ENCODE measurements around the gene EFCAB11. TPM values are rescaled to one million over a fixed set of nuclear protein-coding genes. Genes with fewer than 3 reads are reported as not detected.

The EFCAB11 gene
- total and polyA plus RNA-seq, 7 donors: 7.2 to 9.0 (median 8.7) TPM

- H3K4me1 ChIP-seq: peaks cover 0 to 27% (median 20%) of the 10 kb centered on the region in 4 donors
- H3K27me3 ChIP-seq: no peaks in the 10 kb centered on the region
- peak; percentile 50 to 53 for TF ChIP-seq POLR2A (IDR thresholded peaks at IDR 0.05)
- TF ChIP-seq POLR2AphosphoS5 (IDR thresholded peaks at IDR 0.05): peak; percentile 74 to 94 (median 86)
- TF ChIP-seq CTCF (IDR thresholded peaks at IDR 0.05): no peak
- peak in 1 of 4 donors; percentile 58 for TF ChIP-seq EP300 (IDR thresholded peaks at IDR 0.05)
- WGBS, 2 donors: 0% methylated on average over 84 of the region's 84 CpGs
- H3K9me3 ChIP-seq: no peaks in the 10 kb centered on the region
- intact Hi-C loops (cut with DNase I): loop anchor here (10.0 kb wide), 1 partner anchor 1391 kb away; the partner anchor contains the start of gene ZC3H14
- peak within 1 kb of the TSS; percentile 67 to 94 (median 76) for H3K4me3 ChIP-seq
- peak within 1 kb of the TSS; percentile 87 to 98 (median 92) for H3K27ac ChIP-seq
- peak; percentile 97 for DNase-seq
- no peaks in the 10 kb centered on the region for H3K36me3 ChIP-seq
Measured at GRCh38 chr14:89955745-89956660, 1.5 kb upstream of the EFCAB11 start, which contains the start of gene TDP1. TSS of gene TDP1 (plus strand) at chr14:89955927. CDS start at chr14:89963115, 7,188 bp downstream.

- Histone ChIP-seq H3K27ac (peak overlapping the region; percentile 87 to 98 (median 92)), H3K27me3 (no peaks in the 10 kb centered on the region), H3K9me3 (no peaks in the 10 kb centered on the region), H3K4me1 (peaks cover 0 to 27% (median 20%) of the 10 kb centered on the region in 4 donors), H3K36me3 (no peaks in the 10 kb centered on the region), H3K4me3 (peak overlapping the region; percentile 67 to 94 (median 76))
- WGBS, 2 donors: 1% methylated on average over 20 of the region's 20 CpGs
- DNase-seq: no peak
- no peak for TF ChIP-seq CTCF (IDR thresholded peaks at IDR 0.05)
- no peak for TF ChIP-seq EP300 (IDR thresholded peaks at IDR 0.05)
- intact Hi-C loops (cut with DNase I): loop anchor here (10.0 kb wide), 1 partner anchor 1390 kb away; the partner anchor contains the start of gene ZC3H14
Measured at GRCh38 chr14:89955022-89955744, 653 bp upstream of the EFCAB11 start.

- Histone ChIP-seq H3K4me1 (peaks cover 0 to 27% (median 20%) of the 10 kb centered on the region in 4 donors), H3K27me3 (no peaks in the 10 kb centered on the region), H3K36me3 (peaks cover 0 to 12% (median 4%) of the 10 kb centered on the region in 4 donors), H3K27ac (no peak overlapping the region), H3K9me3 (no peaks in the 10 kb centered on the region), H3K4me3 (no peak overlapping the region)
- DNase-seq: no peak
- intact Hi-C loops (cut with DNase I): loop anchor here (10.0 kb wide), 1 partner anchor 1389 kb away; the partner anchor contains the start of gene ZC3H14
- 46 to 54% methylated on average over 1 of the region's 1 CpG for WGBS, 2 donors
- TF ChIP-seq POLR2A (IDR thresholded peaks at IDR 0.05) (no peak), POLR2AphosphoS5 (IDR thresholded peaks at IDR 0.05) (no peak), EP300 (IDR thresholded peaks at IDR 0.05) (no peak), CTCF (IDR thresholded peaks at IDR 0.05) (no peak)
Measured at GRCh38 chr14:89953602-89954001, 928 bp downstream of the EFCAB11 start.

GRCh38 chr14:89952576-89952975 is 2.0 kb downstream of the EFCAB11 start:
- Histone ChIP-seq H3K4me1 (peaks cover 0 to 24% (median 19%) of the 10 kb centered on the region in 4 donors), H3K27ac (no peak overlapping the region), H3K27me3 (no peaks in the 10 kb centered on the region), H3K36me3 (peaks cover 0 to 12% (median 4%) of the 10 kb centered on the region in 4 donors), H3K4me3 (no peak overlapping the region), H3K9me3 (no peaks in the 10 kb centered on the region)
- intact Hi-C loops (cut with DNase I): loop anchor here (10.0 kb wide), 1 partner anchor 1388 kb away; the partner anchor contains the start of gene ZC3H14
- 87 to 90% methylated on average over 2 of the region's 2 CpGs for WGBS, 2 donors
- no peak for TF ChIP-seq CTCF (IDR thresholded peaks at IDR 0.05)
- DNase-seq: no peak
